AG10803 (cell line): Measurements from ENCODE around the gene TLCD3B.

Experiments used
- DNase-seq: peaks from one replicate; pipeline ENCODE4 v3.0.0; 2010; ENCODE audit warnings: low read depth
- H3K4me3 ChIP-seq: 2 replicates; pipeline ENCODE4 v1.5.1; 2011; ENCODE audit warnings: mild to moderate bottlenecking, low read length, control low read depth
- CTCF ChIP-seq: conservative IDR thresholded peaks from 2 replicates; pipeline ENCODE4 v1.5.1; 2011; ENCODE audit warnings: mild to moderate bottlenecking, low read length, control low read depth, inconsistent platforms

The TLCD3B gene

DNA sequence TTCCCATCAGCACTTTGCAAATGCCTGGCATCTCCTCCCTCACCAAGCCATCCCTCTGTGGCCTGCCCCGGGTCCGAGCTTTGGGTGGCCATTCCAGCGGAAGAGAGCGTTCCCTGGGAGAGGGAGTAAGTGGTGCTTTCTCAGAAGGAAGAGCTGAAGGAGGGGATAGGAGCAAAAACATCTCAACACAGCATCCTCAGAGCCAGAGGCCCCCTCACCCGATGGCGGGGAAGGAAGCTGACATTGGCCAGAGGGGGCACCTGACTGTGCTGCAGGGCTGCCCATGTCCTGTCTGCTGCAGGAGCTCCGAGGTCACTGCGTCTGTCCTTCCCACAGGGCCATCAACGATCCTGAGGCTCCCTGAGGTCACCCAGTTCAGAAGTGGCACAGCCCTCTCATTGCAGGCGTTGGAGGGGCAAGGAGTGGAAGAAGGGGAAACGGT, 427 bp upstream of the TLCD3B start:
- DNase-seq, result no peak
- H3K4me3 ChIP-seq, result no peak overlapping the region
- TF ChIP-seq CTCF, result no peak

- H3K4me3 ChIP-seq, result no peak overlapping the region
- DNase-seq, result no peak
- no peak for TF ChIP-seq CTCF
Measured at GRCh38 chr16:30030011-30030685, 923 bp downstream of the TLCD3B start.

- no peak for TF ChIP-seq CTCF
- no peak for DNase-seq
- H3K4me3 ChIP-seq, result no peak overlapping the region
Measured at GRCh38 chr16:30028438-30029076, 2.5 kb downstream of the TLCD3B start.

GRCh38 chr16:30027588-30028437, 3.3 kb downstream of the TLCD3B start:
- DNase-seq, result no peak
- no peak for TF ChIP-seq CTCF
- no peak overlapping the region for H3K4me3 ChIP-seq

DNA sequence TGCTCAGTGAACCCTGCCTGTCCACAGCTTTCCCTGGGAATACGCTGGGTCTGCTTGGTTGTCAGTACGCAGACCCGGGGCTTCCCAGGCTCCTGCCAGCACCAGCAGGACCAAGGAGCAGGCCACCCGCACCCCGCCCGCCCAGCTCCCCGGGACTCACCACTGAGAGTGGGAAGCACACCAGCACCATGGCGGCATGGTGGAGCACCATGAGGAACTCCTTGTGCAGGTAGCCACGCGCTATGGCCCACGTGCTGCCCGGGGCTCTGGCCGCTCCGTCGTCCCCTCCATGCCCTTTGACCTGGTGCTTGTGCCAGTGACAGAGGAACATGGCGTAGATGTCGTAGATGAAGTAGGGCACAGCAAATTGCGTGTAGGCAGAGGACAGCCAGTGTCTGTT, 4.6 kb downstream of the TLCD3B start:
- TF ChIP-seq CTCF, result no peak
- no peak for DNase-seq
- no peak overlapping the region for H3K4me3 ChIP-seq

- no peak for DNase-seq
- no peak overlapping the region for H3K4me3 ChIP-seq
- no peak for TF ChIP-seq CTCF
Measured at GRCh38 chr16:30025574-30025973, 5.5 kb downstream of the TLCD3B start.
